HCT116 (cell line): ENCODE measurements around the gene ACAN. TPM values are rescaled to one million over a fixed set of nuclear protein-coding genes. Genes with fewer than 3 reads are reported as not detected.

Experiments used
- ATAC-seq: fragments of 200-7000 bp; cut with Tn5 transposase; 2 replicates; pipeline ENCODE4 v1.9.1; 2020; ENCODE audit warnings: mild to moderate bottlenecking, moderate library complexity
- BruUV-seq: library from RNA; stranded (reverse); fragments of 400-500 nt; replicated peaks from 2 replicates; lab custom pipeline; 2021; lab: Mats Ljungman, UMichigan
- CTCF ChIA-PET: fragments of 300-600 bp; sonication (Branson Sonifier 250); formaldehyde crosslinking; loops from one replicate; lab custom pipeline; 2021; ENCODE audit warnings: antibody characterized with exemption; lab: Charles Lee
- POLR2A ChIA-PET: fragments of 300-600, 350-600 bp; sonication (Branson Sonifier 250); formaldehyde crosslinking; loops from one replicate; lab custom pipeline; 2021; ENCODE audit warnings: antibody characterized with exemption; lab: Charles Lee
- RAD21 ChIA-PET, 2 experiments: fragments of 300-600 bp; sonication (Branson Sonifier 250); formaldehyde crosslinking; loops; one replicate each; lab custom pipeline; 2023; ENCODE audit warnings: low total read pairs in 2 of 2; ENCODE audit not compliant: uncharacterized antibody in 2 of 2, unreplicated experiment in 2 of 2, low non-redundant PET in 1 of 2; lab: Charles Lee
- DNase-seq: peaks from one replicate; pipeline ENCODE4 v3.0.0-alpha.2; 2010; ENCODE audit warnings: low read depth, low spot score
- H2AFZ ChIP-seq: fragments of 200-600 bp; shearing (Covaris generic), sonication (generic); 2 replicates; pipeline ENCODE4 v1.6.1; 2017; ENCODE audit warnings: low read depth, mixed run types, mixed read lengths, antibody characterized with exemption, low read length; ENCODE audit not compliant: poor library complexity, severe bottlenecking
- H3K27ac ChIP-seq: 2 replicates; pipeline ENCODE4 v1.5.1; 2012; ENCODE audit warnings: low read depth, low read length
- H3K27me3 ChIP-seq: fragments of 200-600 bp; sonication (generic); 2 replicates; pipeline ENCODE4 v1.6.1; 2016; ENCODE audit warnings: mixed run types, low read length, mixed read lengths; ENCODE audit not compliant: insufficient read depth
- H3K36me3 ChIP-seq, 2 experiments: fragments of 200-500 bp in 1 of 2; fragments of 200-600 bp in 1 of 2; sonication (Bioruptor generic) in 1 of 2; sonication (generic) in 1 of 2; 2 replicates each; pipeline versions ENCODE4 v1.5.1 to v1.6.1; 2014 to 2016; ENCODE audit warnings: low read length in 2 of 2, inconsistent platforms in 1 of 2, mixed read lengths in 1 of 2, mixed run types in 1 of 2; ENCODE audit not compliant: insufficient read depth in 2 of 2, control insufficient read depth in 1 of 2
- H3K4me1 ChIP-seq, 2 experiments: fragments of 200-600 bp in 1 of 2; sonication (generic) in 1 of 2; 2 replicates each; pipeline versions ENCODE4 v1.5.1 to v1.6.1; 2012 to 2017; ENCODE audit warnings: low read length in 2 of 2, inconsistent platforms in 1 of 2, mild to moderate bottlenecking in 1 of 2, mixed read lengths in 1 of 2, mixed run types in 1 of 2, moderate library complexity in 1 of 2; ENCODE audit not compliant: insufficient read depth in 2 of 2, control insufficient read depth in 1 of 2
- H3K4me2 ChIP-seq: fragments of 200-600 bp; sonication (generic); 2 replicates; pipeline ENCODE4 v1.6.1; 2017; ENCODE audit warnings: mixed run types, low read length, mixed read lengths
- H3K4me3 ChIP-seq, 2 experiments: fragments of 200-600 bp in 1 of 2; sonication (generic) in 1 of 2; replicated peaks in 1 of 2; 2 replicates each; pipeline ENCODE4 v1.5.1; 2011 to 2016; ENCODE audit warnings: low read length in 2 of 2, control low read depth in 1 of 2, low read depth in 1 of 2, mild to moderate bottlenecking in 1 of 2, mixed read lengths in 1 of 2, mixed run types in 1 of 2
- H3K79me2 ChIP-seq: fragments of 200-600 bp; sonication (generic); 2 replicates; pipeline ENCODE4 v1.6.1; 2017; ENCODE audit warnings: mild to moderate bottlenecking, mixed run types, low read length, moderate library complexity, mixed read lengths; ENCODE audit not compliant: insufficient read depth
- H3K9ac ChIP-seq: fragments of 200-600 bp; sonication (generic); 2 replicates; pipeline ENCODE4 v1.6.1; 2016; ENCODE audit warnings: low read length, mixed read lengths
- H3K9me2 ChIP-seq: fragments of 200-600 bp; sonication (generic), shearing (Covaris generic); 2 replicates; pipeline ENCODE4 v1.6.1; 2017; ENCODE audit warnings: mixed run types, mild to moderate bottlenecking, moderate library complexity; ENCODE audit not compliant: insufficient read depth
- H3K9me3 ChIP-seq, 2 experiments: fragments of 200-500 bp in 1 of 2; fragments of 200-600 bp in 1 of 2; sonication (Bioruptor generic) in 1 of 2; sonication (generic) in 1 of 2; 2 replicates each; pipeline ENCODE4 v1.6.1; 2014 to 2017; ENCODE audit warnings: low read length in 2 of 2, mixed read lengths in 2 of 2, inconsistent platforms in 1 of 2, low read depth in 1 of 2, mild to moderate bottlenecking in 1 of 2, mixed run types in 1 of 2, moderate library complexity in 1 of 2; ENCODE audit not compliant: control insufficient read depth in 1 of 2, insufficient read depth in 1 of 2
- H4K20me1 ChIP-seq: fragments of 200-600 bp; sonication (generic), shearing (Covaris generic); 2 replicates; pipeline ENCODE4 v1.6.1; 2017; ENCODE audit warnings: mixed run types, mild to moderate bottlenecking, moderate library complexity; ENCODE audit not compliant: insufficient read depth
- CBX3 ChIP-seq: IDR thresholded peaks from 2 replicates; pipeline ENCODE4 v1.6.1; 2012; ENCODE audit warnings: low read depth
- EGR1 ChIP-seq: IDR thresholded peaks from 2 replicates; pipeline ENCODE4 v1.6.1; 2012; ENCODE audit warnings: low read depth
- EZH2 ChIP-seq: fragments of 200-600 bp; sonication (generic); IDR thresholded peaks from 2 replicates; pipeline ENCODE4 v1.6.1; 2017; ENCODE audit warnings: antibody characterized with exemption, mixed run types
- POLR2A ChIP-seq: IDR thresholded peaks from 2 replicates; pipeline ENCODE4 v1.7.0; 2011; ENCODE audit warnings: borderline replicate concordance; ENCODE audit not compliant: insufficient read depth, insufficient read length; ENCODE audit errors: extremely low read depth
- RAD21 ChIP-seq: IDR thresholded peaks from 2 replicates; pipeline ENCODE4 v1.6.1; 2012; ENCODE audit warnings: low read depth, mild to moderate bottlenecking
- REST ChIP-seq: IDR thresholded peaks from 2 replicates; pipeline ENCODE4 v1.6.1; 2012; ENCODE audit warnings: low read depth
- ZNF274 ChIP-seq: fragments of 200-500 bp; sonication (Bioruptor generic); IDR thresholded peaks from 2 replicates; pipeline ENCODE4 v1.6.1; 2014; ENCODE audit warnings: mild to moderate bottlenecking, low read depth, low read length, inconsistent platforms
- intact Hi-C: fragments of 100-400 bp; cut with micrococcal nuclease; formaldehyde crosslinking; loops from 2 replicates; pipeline ENCODE4 v1.10.0; 2022
- total RNA-seq: library from RNA; stranded (reverse); gene quantifications from one replicate; pipeline ENCODE4 v1.2.1, GENCODE V29; 2021; ENCODE audit not compliant: unreplicated experiment
- TF ChIP-seq, protein P1 (sequence below), 3 experiments: fragments of 200-600 bp in 1 of 3; sonication (generic) in 1 of 3; IDR thresholded peaks in 2 of 3; conservative IDR thresholded peaks in 1 of 3; 2 replicates each; pipeline ENCODE4 v1.5.1; 2012 to 2017; ENCODE audit warnings: low read depth in 2 of 3, low read length in 2 of 3, antibody characterized with exemption in 1 of 3, borderline replicate concordance in 1 of 3, control low read depth in 1 of 3, mild to moderate bottlenecking in 1 of 3, mixed read lengths in 1 of 3, mixed run types in 1 of 3, moderate library complexity in 1 of 3; ENCODE audit not compliant: insufficient read depth in 1 of 3
- TF ChIP-seq, protein P2 (sequence below): IDR thresholded peaks from 2 replicates; pipeline ENCODE4 v1.6.1; 2012

ACAN gene
- total RNA-seq, 1 experiment from 2014 or later: not detected

DNA sequence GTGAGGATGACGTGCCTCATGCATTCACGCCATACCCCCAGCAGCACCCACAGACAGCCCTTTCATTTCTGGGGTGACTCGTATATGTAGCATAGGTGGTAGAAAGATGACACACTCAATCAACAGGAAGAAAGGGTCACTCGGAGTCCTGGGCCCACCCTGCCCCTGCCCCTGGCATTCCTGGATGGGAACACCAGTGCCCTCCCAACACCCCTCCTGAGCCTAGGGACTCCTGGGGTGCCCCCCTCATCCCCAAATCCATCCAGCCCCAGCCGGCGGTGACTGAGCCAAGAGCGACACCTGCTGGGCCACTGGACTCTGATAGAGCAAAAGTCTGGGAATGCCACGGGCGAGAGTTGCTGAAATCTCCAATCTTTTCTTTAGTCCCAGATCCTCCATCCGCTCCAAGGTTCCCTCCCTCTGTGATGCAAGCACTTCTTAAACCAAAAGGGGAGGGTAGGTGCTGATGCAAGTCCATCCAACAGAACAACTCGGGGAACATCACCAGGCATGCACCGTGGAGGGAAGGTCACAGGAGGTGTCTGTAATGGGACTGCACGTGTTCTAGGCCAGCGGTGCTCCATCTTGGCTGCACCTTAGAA lies 31.1 kb downstream of the ACAN start:
- Histone ChIP-seq H3K9me2 (no peaks in the 10 kb centered on the region), H3K9me3 (no peaks in the 10 kb centered on the region), H3K27ac (no peak overlapping the region), H3K36me3 (no peaks in the 10 kb centered on the region), H3K4me2 (no peak overlapping the region), H4K20me1 (no peaks in the 10 kb centered on the region), H3K27me3 (no peaks in the 10 kb centered on the region), H3K79me2 (no peaks in the 10 kb centered on the region), H3K9ac (no peak overlapping the region), H2AFZ (no peak overlapping the region), H3K4me3 (no peak overlapping the region), H3K4me1 (peaks cover 0 to 3% of the 10 kb centered on the region in 2 experiments; a peak in 1 of 4 replicates)
- no TSS peak for BruUV-seq
- RAD21 ChIA-PET: interaction anchor here (0.8 to 3.2 kb wide), 5 partner anchors 177 to 219 kb away, joined by 3 to 13 read pairs (median 4); partner anchors contain the start of gene ISG20 (in 1 of the 2)
- DNase-seq (peak; percentile 22), ATAC-seq (peak; percentile 89)
- intact Hi-C loops: loop anchor here (1.0 to 10.0 kb wide), 3 partner anchors 177 to 590 kb away; no protein-coding TSS in a partner anchor
- TF ChIP-seq CBX3: no peak
- TF ChIP-seq RAD21: peak; percentile 89
- TF ChIP-seq, protein P1, sequence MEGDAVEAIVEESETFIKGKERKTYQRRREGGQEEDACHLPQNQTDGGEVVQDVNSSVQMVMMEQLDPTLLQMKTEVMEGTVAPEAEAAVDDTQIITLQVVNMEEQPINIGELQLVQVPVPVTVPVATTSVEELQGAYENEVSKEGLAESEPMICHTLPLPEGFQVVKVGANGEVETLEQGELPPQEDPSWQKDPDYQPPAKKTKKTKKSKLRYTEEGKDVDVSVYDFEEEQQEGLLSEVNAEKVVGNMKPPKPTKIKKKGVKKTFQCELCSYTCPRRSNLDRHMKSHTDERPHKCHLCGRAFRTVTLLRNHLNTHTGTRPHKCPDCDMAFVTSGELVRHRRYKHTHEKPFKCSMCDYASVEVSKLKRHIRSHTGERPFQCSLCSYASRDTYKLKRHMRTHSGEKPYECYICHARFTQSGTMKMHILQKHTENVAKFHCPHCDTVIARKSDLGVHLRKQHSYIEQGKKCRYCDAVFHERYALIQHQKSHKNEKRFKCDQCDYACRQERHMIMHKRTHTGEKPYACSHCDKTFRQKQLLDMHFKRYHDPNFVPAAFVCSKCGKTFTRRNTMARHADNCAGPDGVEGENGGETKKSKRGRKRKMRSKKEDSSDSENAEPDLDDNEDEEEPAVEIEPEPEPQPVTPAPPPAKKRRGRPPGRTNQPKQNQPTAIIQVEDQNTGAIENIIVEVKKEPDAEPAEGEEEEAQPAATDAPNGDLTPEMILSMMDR (IDR thresholded peaks at IDR 0.05 in 2 of 3, conservative IDR thresholded peaks at IDR 0.05 in 1 of 3; ENCODE audit: borderline replicate concordance in 1 of 3, insufficient read depth in 1 of 3, low read depth in 2 of 3, low read length in 2 of 3): peak; percentile 70 to 89 (median 79)
- POLR2A ChIA-PET: interaction anchor here (1.0 kb wide), 1 partner anchor 178 kb away, joined by 4 read pairs; no protein-coding TSS in a partner anchor
- CTCF ChIA-PET: interaction anchor here (1.0 to 4.2 kb wide), 8 partner anchors 9 to 360 kb away, joined by 3 to 82 read pairs (median 4); no protein-coding TSS in a partner anchor

- DNase-seq (no peak), ATAC-seq (no peak)
- no peak overlapping the region for H2AFZ ChIP-seq
- no peaks in the 10 kb centered on the region for H3K9me3 ChIP-seq
- no peak overlapping the region for H3K4me2 ChIP-seq
- intact Hi-C loops: loop anchor here (10.0 kb wide), 1 partner anchor 590 kb away; no protein-coding TSS in a partner anchor
- no peaks in the 10 kb centered on the region for H3K36me3 ChIP-seq
- BruUV-seq: no TSS peak
- POLR2A ChIA-PET: no interaction called here
- peaks cover 0 to 3% of the 10 kb centered on the region in 2 experiments; a peak in 1 of 4 replicates for H3K4me1 ChIP-seq
- RAD21 ChIA-PET: interaction anchor here (0.6 to 3.2 kb wide), 4 partner anchors 155 to 196 kb away, joined by 3 to 13 read pairs (median 6); partner anchors contain the start of gene ISG20 (in 1 of the 2)
- no peaks in the 10 kb centered on the region for H3K9me2 ChIP-seq
- no peak overlapping the region for H3K9ac ChIP-seq
- no peak overlapping the region for H3K27ac ChIP-seq
- no peak overlapping the region for H3K4me3 ChIP-seq
- H4K20me1 ChIP-seq: no peaks in the 10 kb centered on the region
- CTCF ChIA-PET: interaction anchor here (0.8 to 4.2 kb wide), 5 partner anchors 31 to 361 kb away, joined by 3 to 82 read pairs (median 3); no protein-coding TSS in a partner anchor
- H3K27me3 ChIP-seq: no peaks in the 10 kb centered on the region
- H3K79me2 ChIP-seq: no peaks in the 10 kb centered on the region
- TF ChIP-seq REST (no peak), ZNF274 (no peak), POLR2A (no peak), CBX3 (no peak), EGR1 (no peak), EZH2 (no peak)
- TF ChIP-seq, protein P2, sequence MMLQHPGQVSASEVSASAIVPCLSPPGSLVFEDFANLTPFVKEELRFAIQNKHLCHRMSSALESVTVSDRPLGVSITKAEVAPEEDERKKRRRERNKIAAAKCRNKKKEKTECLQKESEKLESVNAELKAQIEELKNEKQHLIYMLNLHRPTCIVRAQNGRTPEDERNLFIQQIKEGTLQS: no peak
Measured at GRCh38 chr15:88835119-88835518, 31.9 kb downstream of the ACAN start.
